ENCODE measurements around the gene HOXC4.
A peak's percentile ranks its signal among the peaks of the same experiment; 100 is the strongest.

HOXC4 gene

GRCh38 chr12:54029529-54030441, 23.9 kb upstream of the HOXC4 start:
- DNase-seq, result no peak

- no peak for DNase-seq
These were observed 23.2 kb upstream of the HOXC4 start for GRCh38 chr12:54030442-54030801.

GRCh38 chr12:54030889-54031471, 22.7 kb upstream of the HOXC4 start:
- no peak for DNase-seq

- DNase-seq, result no peak
These were observed 22.2 kb upstream of the HOXC4 start for GRCh38 chr12:54031480-54031879.

GRCh38 chr12:54032086-54032619, 21.5 kb upstream of the HOXC4 start:
- DNase-seq, result no peak

GRCh38 chr12:54032627-54033100, 21.0 kb upstream of the HOXC4 start, which contains the start of gene HOXC5:
Gene HOXC5, plus strand, starts transcription at chr12:54033050. Its CDS starts 73 bp downstream, at chr12:54033123.
- peak in 4 of 5 donors; percentile 29 to 53 (median 44) for DNase-seq

GRCh38 chr12:54033106-54033979, 20.3 kb upstream of the HOXC4 start:
- no peak for DNase-seq

- no peak for DNase-seq
These were observed 19.5 kb upstream of the HOXC4 start for GRCh38 chr12:54033980-54034784.

- DNase-seq, result no peak
These were observed 18.8 kb upstream of the HOXC4 start for GRCh38 chr12:54034785-54035310.

- no peak for DNase-seq
These were observed 17.9 kb upstream of the HOXC4 start for GRCh38 chr12:54035568-54036264.

GRCh38 chr12:54036620-54037359, 16.8 kb upstream of the HOXC4 start:
- no peak for DNase-seq

- no peak for DNase-seq
These were observed 16.0 kb upstream of the HOXC4 start for GRCh38 chr12:54037360-54038283.

GRCh38 chr12:54038284-54038870, 15.3 kb upstream of the HOXC4 start:
- no peak for DNase-seq

- no peak for DNase-seq
These were observed 14.7 kb upstream of the HOXC4 start for GRCh38 chr12:54038871-54039414.

- DNase-seq, result no peak
These were observed 14.1 kb upstream of the HOXC4 start for GRCh38 chr12:54039417-54040147.

- no peak for DNase-seq
These were observed 13.5 kb upstream of the HOXC4 start for GRCh38 chr12:54040148-54040494.

GRCh38 chr12:54040648-54041047, 13.0 kb upstream of the HOXC4 start:
- no peak for DNase-seq

All from T-helper 1 cell (primary cell).